ENCODE results near the gene CCDC136. TPM values are rescaled to one million over a fixed set of nuclear protein-coding genes. Genes with fewer than 3 reads are reported as not detected.

CCDC136 gene
- total RNA-seq, 1 experiment from 2014 or later, result 11.1 TPM

DNA sequence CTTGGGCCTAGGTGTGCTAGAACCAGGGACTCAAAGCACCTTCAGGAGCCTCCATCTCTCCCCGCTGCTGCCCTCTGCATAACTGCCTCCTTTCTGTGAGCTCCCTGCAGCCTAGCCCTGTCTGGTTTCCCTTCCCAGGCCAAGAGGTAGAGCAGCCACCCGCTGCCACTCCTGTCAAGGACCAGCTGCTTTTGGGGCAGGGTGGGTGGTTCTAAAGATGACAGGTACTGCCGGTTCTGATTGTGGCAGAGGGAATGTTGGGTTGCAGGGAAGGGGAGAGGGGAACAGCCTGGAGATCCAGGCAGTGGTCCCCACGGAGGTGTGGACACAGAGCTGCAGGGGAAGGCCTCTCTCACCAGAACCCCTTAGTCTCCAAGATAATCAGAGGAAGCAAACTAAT is 34.7 kb downstream of the CCDC136 start:
- Histone ChIP-seq H3K79me2 (ENCODE audit: insufficient read depth, low read length) (peaks cover 9% of the 10 kb centered on the region; the same call in 1 of the 2 replicates), H3K9ac (ENCODE audit: low read length) (peak overlapping the region; percentile 68), H3K9me2 (ENCODE audit: insufficient read depth) (no peaks in the 10 kb centered on the region), H3K4me3 (replicated peaks in 1 of 2; ENCODE audit: low read depth in 1 of 2, low read length in 2 of 2) (no peak overlapping the region), H3K9me3 (ENCODE audit: control insufficient read depth in 1 of 2, insufficient read depth in 1 of 2, low read depth in 1 of 2, low read length in 2 of 2) (no peaks in the 10 kb centered on the region), H3K4me2 (ENCODE audit: low read length) (peak overlapping the region; percentile 90), H3K27me3 (ENCODE audit: insufficient read depth, low read length) (no peaks in the 10 kb centered on the region), H3K4me1 (ENCODE audit: control insufficient read depth in 1 of 2, insufficient read depth in 2 of 2, low read length in 2 of 2) (peaks cover 33 to 47% of the 10 kb centered on the region in 2 experiments), H3K36me3 (ENCODE audit: control insufficient read depth in 1 of 2, insufficient read depth in 2 of 2, low read length in 2 of 2) (no peaks in the 10 kb centered on the region), H3K27ac (ENCODE audit: low read depth, low read length) (peak overlapping the region; percentile 82; the same call in 1 of the 2 replicates), H4K20me1 (ENCODE audit: insufficient read depth) (no peaks in the 10 kb centered on the region), H2AFZ (ENCODE audit: low read depth, low read length, poor library complexity, severe bottlenecking) (no peak overlapping the region)
- ChIA-PET CTCF (no interaction called here), RAD21 (ENCODE audit: low non-redundant PET in 1 of 2, low total read pairs in 2 of 2, uncharacterized antibody in 2 of 2, unreplicated experiment in 2 of 2) (no interaction called here), POLR2A (no interaction called here)
- no TSS peak for BruUV-seq (replicated peaks)
- DNase-seq (ENCODE audit: low read depth, low spot score), result no peak
- ATAC-seq, result no peak
- TF ChIP-seq CEBPB (IDR thresholded peaks at IDR 0.05; ENCODE audit: low read depth) (no peak), RAD21 (IDR thresholded peaks at IDR 0.05; ENCODE audit: low read depth) (no peak)
- TF ChIP-seq, protein P1, sequence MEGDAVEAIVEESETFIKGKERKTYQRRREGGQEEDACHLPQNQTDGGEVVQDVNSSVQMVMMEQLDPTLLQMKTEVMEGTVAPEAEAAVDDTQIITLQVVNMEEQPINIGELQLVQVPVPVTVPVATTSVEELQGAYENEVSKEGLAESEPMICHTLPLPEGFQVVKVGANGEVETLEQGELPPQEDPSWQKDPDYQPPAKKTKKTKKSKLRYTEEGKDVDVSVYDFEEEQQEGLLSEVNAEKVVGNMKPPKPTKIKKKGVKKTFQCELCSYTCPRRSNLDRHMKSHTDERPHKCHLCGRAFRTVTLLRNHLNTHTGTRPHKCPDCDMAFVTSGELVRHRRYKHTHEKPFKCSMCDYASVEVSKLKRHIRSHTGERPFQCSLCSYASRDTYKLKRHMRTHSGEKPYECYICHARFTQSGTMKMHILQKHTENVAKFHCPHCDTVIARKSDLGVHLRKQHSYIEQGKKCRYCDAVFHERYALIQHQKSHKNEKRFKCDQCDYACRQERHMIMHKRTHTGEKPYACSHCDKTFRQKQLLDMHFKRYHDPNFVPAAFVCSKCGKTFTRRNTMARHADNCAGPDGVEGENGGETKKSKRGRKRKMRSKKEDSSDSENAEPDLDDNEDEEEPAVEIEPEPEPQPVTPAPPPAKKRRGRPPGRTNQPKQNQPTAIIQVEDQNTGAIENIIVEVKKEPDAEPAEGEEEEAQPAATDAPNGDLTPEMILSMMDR (IDR thresholded peaks at IDR 0.05 in 2 of 3, conservative IDR thresholded peaks at IDR 0.05 in 1 of 3; ENCODE audit: borderline replicate concordance in 1 of 3, insufficient read depth in 1 of 3, low read depth in 2 of 3, low read length in 2 of 3), result no peak
- TF ChIP-seq, protein P2, sequence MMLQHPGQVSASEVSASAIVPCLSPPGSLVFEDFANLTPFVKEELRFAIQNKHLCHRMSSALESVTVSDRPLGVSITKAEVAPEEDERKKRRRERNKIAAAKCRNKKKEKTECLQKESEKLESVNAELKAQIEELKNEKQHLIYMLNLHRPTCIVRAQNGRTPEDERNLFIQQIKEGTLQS (IDR thresholded peaks at IDR 0.05), result no peak
- intact Hi-C loops (cut with micrococcal nuclease), result no loop called here

DNA sequence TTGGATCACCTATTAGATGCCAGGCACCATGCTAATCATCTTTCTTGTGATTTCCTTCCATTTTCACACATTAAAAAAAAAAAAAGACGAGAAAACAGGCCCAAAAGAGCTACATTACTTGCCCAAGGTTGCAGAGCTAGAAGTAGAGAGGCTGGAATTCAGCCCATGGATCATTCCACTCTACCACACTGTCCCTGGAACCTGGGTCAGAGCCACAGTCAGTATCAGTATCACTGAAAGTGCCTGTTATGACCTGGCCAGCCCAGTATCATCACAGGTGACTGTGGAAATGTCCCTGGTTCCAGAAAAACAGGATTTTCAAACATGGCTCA is 35.1 kb downstream of the CCDC136 start:
- Histone ChIP-seq H3K79me2 (ENCODE audit: insufficient read depth, low read length) (peaks cover 10% of the 10 kb centered on the region; the same call in 1 of the 2 replicates), H3K27ac (ENCODE audit: low read depth, low read length) (peak overlapping the region; percentile 82), H3K9me3 (ENCODE audit: control insufficient read depth in 1 of 2, insufficient read depth in 1 of 2, low read depth in 1 of 2, low read length in 2 of 2) (no peaks in the 10 kb centered on the region), H3K9ac (ENCODE audit: low read length) (peak overlapping the region; percentile 68), H3K4me1 (ENCODE audit: control insufficient read depth in 1 of 2, insufficient read depth in 2 of 2, low read length in 2 of 2) (peaks cover 35 to 51% of the 10 kb centered on the region in 2 experiments), H3K27me3 (ENCODE audit: insufficient read depth, low read length) (no peaks in the 10 kb centered on the region), H3K36me3 (ENCODE audit: control insufficient read depth in 1 of 2, insufficient read depth in 2 of 2, low read length in 2 of 2) (no peaks in the 10 kb centered on the region), H4K20me1 (ENCODE audit: insufficient read depth) (no peaks in the 10 kb centered on the region), H2AFZ (ENCODE audit: low read depth, low read length, poor library complexity, severe bottlenecking) (no peak overlapping the region), H3K4me3 (replicated peaks in 1 of 2; ENCODE audit: low read depth in 1 of 2, low read length in 2 of 2) (peak overlapping the region in 1 of 2 experiments; percentile 48; a peak in 1 of 4 replicates), H3K9me2 (ENCODE audit: insufficient read depth) (no peaks in the 10 kb centered on the region), H3K4me2 (ENCODE audit: low read length) (peak overlapping the region; percentile 90)
- ATAC-seq, result no peak
- DNase-seq (ENCODE audit: low read depth, low spot score), result no peak
- TSS peak; percentile 80 for BruUV-seq (replicated peaks)
- POLR2A ChIA-PET, result no interaction called here
- RAD21 ChIA-PET (ENCODE audit: low non-redundant PET in 1 of 2, low total read pairs in 2 of 2, uncharacterized antibody in 2 of 2, unreplicated experiment in 2 of 2), result no interaction called here
- intact Hi-C loops (cut with micrococcal nuclease), result no loop called here
- TF ChIP-seq, protein P1 (IDR thresholded peaks at IDR 0.05 in 2 of 3, conservative IDR thresholded peaks at IDR 0.05 in 1 of 3; ENCODE audit: borderline replicate concordance in 1 of 3, insufficient read depth in 1 of 3, low read depth in 2 of 3, low read length in 2 of 3), result no peak
- no peak for TF ChIP-seq EZH2 (IDR thresholded peaks at IDR 0.05)
- TF ChIP-seq, protein P2 (IDR thresholded peaks at IDR 0.05), result no peak
- TF ChIP-seq EGR1 (IDR thresholded peaks at IDR 0.05; ENCODE audit: low read depth), result no peak
- TF ChIP-seq, protein P3, sequence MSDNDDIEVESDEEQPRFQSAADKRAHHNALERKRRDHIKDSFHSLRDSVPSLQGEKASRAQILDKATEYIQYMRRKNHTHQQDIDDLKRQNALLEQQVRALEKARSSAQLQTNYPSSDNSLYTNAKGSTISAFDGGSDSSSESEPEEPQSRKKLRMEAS (IDR thresholded peaks at IDR 0.05), result no peak
- no peak for TF ChIP-seq JUND (IDR thresholded peaks at IDR 0.05)
- TF ChIP-seq SRF (IDR thresholded peaks at IDR 0.05; ENCODE audit: low read depth), result no peak
- no peak for TF ChIP-seq SIN3A (IDR thresholded peaks at IDR 0.05; ENCODE audit: low read depth)
- CTCF ChIA-PET, result no interaction called here
